HG03432 (cell line): ENCODE data around the gene RHOD.

ENCODE experiments used
- ATAC-seq: cut with Tn5 transposase; IDR thresholded peaks from one replicate; pipeline ENCODE4 v1.9.1; 2021; ENCODE audit warnings: mild to moderate bottlenecking, moderate library complexity; ENCODE audit not compliant: unreplicated experiment

The RHOD gene

DNA sequence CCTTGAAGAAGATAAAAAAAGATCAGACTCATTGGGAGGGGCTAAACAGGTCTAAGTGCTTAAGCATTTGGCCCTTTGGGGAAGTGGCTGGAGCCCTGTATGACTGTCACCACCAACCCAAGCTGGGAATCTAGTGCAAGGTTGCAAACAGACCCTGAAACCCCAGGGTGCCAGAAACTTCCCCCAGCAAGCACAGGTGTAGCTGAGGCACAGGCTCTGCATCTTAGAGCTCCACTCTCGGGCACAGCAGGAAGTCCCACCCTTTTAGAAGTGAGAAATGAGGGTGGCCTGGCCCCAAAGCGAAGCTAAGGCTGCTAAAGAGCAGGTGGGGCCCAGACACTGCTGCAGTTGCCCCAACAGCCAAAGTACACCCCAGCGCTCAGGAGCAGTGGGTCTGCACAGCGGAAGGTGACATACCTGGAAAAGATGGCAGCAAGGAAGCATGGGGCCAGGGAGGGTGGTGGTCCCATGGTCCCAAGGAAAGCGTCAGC, 56.6 kb downstream of the RHOD start:
- no peak for ATAC-seq

DNA sequence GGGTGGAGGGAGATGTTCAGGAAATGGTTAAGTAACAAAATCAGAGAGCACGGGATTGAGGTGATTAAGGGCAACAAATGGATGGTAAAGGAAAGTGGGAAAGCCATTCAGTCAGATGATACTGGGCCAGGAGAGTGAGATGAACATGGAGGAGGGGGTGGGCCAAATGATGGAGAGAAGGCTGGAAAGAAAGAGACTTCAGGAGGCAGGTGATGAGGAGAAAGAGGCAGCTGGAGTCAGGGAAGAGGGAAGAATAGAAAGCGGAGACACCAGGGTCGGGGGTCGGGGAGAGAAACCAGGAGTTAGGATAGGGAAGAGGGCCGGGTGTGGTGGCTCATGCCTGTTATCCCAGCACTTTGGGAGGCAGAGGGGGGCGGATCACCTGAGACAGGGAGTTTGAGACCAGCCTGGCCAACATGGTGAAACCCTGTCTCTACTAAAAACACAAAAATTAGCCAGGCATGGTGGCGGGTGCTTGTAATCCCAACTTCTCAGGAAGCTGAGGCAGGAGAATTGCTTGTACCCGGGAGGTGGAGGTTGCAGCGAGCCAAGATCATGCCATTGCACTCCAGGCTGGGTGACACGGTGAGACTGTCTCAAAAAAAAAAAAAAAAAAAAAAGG, 57.7 kb downstream of the RHOD start:
- no peak for ATAC-seq

DNA sequence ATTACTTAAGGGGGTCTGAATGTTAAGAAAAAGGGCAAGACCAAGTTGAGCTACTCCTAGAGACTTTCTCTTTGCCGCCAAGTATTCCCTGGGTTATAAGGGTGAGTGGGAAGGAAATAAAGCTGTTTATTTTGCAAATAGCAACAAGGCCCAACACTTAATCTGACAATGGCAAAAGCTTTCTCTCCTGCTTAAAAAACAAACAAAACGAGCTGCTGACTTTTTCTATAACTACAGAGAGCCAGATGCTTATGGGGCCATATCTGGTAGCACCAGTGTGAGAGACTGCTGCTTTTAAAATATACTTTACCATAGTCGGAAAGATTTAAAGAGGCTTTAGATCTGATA, 60.1 kb downstream of the RHOD start:
- no peak for ATAC-seq

DNA sequence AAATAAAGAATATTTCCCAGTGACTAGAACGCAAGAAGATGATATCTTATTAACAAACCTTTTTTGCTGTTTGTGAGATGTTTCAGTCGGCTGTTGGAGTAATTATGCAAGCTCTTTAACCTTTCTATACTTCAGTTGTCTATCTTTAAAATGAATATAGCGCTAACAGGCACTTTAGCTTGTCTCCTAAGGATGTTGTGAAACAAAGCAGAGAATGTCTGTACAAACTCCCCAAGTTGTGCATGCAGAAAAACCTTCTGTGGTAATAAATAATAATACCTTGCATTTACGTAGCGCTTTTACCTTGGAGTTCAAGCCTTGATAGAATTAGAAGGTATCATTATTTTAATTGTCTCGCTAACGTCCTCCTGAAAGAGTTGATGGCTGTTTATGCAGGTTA, 60.5 kb downstream of the RHOD start:
- ATAC-seq: no peak

DNA sequence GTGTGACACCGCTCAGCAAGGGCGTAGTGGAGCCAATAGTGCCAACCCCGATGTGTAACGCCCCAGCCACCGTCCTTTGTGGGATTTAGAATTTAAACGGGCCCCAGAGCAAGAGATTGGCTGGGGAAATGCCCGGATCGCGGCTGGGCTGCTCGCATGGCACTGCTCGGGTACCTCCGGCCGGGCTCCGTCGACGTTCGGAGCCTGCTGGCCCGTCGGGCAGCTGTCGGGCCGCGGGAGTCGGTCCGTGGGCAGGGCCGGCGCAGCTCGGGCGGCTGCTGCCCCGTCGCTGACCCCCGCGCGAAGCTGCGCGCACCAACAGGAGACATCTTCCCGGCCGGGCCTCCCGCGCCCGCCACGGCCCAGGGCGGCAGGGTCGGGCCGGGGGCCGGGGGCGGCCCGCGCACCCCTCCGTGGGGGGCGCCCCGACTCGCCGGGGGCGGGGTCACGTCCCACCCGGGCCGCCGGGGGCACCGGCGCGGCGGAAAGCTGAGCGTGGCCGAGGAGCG, 61.1 kb downstream of the RHOD start:
- ATAC-seq: peak; percentile 12

DNA sequence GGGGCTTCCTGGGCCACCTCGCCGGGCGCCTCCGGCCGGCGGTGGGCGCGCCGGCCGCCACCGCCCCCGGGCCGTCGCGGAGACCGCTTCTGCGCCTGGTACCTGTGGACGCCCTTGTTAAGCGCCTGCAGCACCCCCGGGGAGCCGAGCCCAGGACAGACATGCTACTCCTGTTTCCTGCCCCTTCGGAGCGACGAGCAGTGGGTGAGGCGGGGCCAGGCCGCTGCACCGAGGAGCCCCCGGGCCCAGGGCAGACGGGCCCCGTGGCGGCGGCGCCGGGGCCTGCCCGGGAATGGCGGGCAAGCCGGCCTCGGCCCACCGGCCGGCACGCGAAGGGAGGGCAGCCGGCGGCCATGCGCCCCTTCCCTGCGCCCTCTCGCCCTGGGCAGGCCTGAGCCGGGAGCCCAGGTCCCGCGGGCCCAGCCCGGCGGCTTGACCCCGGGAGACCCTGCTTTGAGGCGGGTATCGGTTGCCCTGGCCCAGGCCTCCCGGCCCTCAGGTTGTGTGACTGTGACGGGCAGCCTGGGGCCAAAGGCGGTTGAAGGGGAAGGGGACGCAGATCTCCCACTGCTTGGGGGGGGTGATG, 61.6 kb downstream of the RHOD start:
- ATAC-seq: peak; percentile 23

DNA sequence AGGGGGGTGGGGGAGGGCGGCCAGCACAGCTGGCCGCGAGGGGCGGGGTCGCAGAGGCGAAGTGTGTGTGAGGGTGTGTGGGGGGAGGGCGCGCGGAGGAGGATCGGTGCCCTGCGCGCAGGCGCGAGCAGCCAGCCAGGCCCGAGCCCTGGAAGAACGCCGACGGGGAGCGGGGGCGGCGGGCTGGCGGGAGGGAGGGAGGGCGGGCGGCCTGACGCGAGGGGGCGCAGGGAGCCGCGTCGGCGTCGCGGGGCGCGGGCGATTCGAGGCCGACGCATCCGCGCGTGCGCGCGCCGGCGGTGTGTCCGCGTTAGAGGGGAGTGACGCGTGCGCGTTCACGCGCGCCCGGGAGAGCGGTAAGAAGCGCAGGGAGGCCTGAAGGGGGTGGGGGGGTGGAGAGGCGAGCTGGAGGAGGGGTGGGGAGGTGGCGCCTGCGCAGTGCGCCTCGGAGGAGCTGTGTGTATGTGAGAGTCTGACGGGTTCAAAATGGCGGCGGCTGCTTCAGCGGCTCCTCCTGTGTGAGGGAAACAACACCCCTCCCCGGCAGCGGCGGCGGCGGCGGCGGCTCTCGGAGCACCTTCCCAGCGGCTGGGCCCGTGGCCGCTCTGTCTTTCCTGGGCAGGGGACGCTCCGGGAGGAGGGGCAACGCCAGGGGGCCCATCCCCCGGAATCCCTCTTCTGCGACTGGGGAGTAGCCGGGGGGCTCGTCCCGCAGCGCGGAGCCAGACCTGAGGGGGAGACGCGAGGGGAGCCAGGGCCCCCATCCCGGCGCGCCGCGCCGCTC, 62.3 kb downstream of the RHOD start, which contains the start of gene KDM2A:
Gene KDM2A, plus strand, starts transcription at position 463 of the 784 bp plus-strand sequence. CDS start 2,054 bp downstream, outside the sequence.
- ATAC-seq: peak; percentile 61

DNA sequence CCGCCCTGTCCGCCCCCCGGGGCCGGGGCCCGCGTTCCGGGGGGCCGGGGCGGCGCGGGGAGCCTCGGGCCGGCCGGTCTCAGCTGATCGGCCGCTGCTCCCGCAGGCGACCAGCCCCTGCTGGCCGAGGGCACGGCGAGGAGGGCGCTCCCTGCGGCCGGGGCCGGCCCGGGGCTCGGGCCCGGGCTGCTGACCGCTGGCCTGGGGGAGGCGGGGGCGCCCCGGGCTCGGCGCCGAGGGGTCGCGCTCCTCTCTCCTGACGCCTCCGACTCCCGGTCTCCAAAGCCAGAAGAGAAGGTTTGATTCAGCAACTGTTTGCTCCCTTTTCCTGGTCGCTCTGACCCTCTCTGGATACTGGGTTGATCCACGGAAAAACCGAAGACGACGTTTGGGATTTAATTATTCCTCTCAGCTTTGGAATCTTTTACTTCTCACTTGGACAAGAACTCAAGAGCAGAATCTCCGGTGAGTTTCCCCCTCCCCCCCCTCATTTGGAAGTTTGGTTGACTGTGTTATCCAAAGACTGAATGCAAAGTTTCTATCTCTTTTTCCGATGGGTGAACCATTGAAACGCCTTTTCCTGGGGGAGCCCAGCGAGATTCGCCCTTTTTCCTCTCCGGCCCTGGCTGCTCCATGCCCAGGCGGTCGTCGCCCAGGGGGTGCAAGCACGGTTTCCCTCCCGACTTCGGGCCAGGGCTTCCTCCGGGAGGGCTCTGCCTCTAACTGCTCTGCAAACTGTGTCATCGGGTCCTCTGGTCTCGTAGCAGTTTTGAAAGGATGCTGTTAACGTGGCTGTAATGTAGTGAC, 63.1 kb downstream of the RHOD start:
- peak; percentile 19 for ATAC-seq

DNA sequence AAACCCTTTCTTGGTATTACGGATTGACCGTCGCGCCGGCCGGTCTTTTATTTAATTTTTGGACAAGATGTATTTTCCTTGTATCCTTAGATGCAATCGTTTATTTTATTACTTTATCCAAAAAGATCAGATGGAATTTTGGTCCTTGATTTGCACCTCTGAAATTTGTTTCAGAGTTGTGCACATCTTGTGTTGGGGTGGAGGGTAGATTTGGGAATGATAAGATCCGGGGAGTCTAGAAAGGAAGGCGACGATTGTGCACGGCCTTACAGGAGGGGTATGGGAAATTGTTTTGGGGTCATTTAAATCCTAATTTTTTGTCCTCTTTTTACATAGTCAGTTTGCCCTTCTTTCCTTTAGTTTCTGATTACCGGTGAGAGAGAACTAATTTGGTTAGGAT, 63.8 kb downstream of the RHOD start:
- no peak for ATAC-seq

DNA sequence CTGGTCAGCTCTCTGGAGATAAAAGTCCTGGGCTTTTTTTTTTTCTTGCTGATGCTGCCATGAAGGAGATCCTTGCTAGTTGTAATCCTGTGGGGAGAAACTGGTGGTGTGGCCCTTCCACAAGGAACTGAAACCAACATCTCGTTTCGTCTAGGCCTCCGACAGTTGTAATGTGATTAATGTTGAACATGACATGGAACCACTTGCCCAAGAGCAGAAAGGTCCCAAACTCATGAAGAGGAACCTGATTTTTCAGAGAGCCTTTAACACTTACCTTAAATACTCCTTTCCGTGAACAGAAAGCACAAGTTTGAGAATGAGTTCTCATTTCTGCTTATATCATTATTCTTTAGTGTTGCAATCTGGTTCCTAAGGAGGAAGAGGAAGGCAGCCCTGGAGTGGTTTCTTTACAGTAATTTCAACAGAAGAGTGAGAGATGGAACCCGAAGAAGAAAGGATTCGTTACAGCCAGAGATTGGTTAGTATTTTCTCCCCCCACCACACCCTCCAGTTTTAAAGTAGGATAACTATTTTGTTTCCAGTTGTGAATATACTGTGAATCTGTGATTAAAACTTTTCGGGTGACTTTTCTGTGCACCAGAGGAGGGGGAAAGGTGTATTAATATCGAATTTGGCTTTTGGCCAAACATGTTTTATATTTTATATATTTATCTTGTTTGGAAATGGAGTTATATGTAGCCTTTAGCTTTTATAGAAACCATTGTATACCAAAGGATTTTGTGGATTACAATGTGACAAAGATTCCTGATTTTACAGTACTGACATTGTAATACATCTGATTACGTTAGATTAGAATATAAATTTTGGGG, 64.4 kb downstream of the RHOD start:
- ATAC-seq: no peak
